ENCODE results near the gene NELL2.

- TF ChIP-seq SIN3A (IDR thresholded peaks at IDR 0.05; ENCODE audit: borderline replicate concordance, insufficient read depth, low read length) (no peak), POLR2AphosphoS5 (IDR thresholded peaks at IDR 0.05; ENCODE audit: low read depth, low read length) (no peak), TAF1 (IDR thresholded peaks at IDR 0.05; ENCODE audit: borderline replicate concordance, insufficient read depth, low read length) (no peak), REST (IDR thresholded peaks at IDR 0.05; ENCODE audit: insufficient read depth in 1 of 2, low read depth in 2 of 2, low read length in 2 of 2) (no peak)
These were observed 95.8 kb downstream of the NELL2 start for GRCh38 chr12:44780221-44780790.

All from PFSK-1 (cell line).